ENCODE data around the gene PEX19.
A peak's percentile ranks its signal among the peaks of the same experiment; 100 is the strongest.

The PEX19 gene

DNA sequence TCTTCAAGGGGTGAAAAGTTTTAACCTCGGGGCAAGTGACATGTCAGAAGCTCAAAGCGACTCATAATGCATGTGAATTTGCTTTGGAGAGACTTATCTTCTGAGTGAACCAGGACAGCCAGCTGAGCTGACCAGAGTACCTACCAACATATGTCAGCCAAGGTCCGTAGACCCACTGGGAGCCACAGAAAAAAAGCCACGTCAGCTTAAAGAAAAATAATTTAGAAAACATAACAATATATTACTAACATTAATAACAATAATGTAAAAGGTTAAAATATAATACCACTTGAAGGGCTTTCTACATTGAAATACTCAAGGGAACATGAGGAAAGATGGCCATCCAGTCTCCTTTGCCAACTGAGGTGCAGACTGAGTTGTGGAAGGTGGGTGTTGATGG lies 6.9 kb downstream of the PEX19 start:
- no peak for DNase-seq (ENCODE audit: low read depth in 2 of 2)

DNA sequence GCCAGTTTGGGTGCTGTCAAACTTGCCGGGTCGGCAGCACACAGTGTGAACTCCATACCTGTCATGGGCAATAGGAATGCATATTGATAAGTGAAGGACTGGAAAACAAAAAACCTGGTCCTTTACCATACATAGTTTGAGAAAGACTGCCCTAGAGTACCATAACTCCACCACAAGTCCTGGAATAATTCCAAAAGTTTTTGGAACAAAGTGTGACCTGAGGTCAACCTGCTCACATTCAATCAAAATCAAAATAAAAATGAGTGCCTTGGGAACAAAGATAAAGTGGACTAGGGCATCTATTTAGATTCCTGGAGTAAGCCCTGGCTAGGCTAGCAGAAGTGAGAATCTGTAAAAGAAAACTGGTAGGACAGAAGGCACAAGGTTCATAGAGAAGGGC lies 7.6 kb downstream of the PEX19 start:
- no peak for DNase-seq (ENCODE audit: low read depth in 2 of 2)

DNA sequence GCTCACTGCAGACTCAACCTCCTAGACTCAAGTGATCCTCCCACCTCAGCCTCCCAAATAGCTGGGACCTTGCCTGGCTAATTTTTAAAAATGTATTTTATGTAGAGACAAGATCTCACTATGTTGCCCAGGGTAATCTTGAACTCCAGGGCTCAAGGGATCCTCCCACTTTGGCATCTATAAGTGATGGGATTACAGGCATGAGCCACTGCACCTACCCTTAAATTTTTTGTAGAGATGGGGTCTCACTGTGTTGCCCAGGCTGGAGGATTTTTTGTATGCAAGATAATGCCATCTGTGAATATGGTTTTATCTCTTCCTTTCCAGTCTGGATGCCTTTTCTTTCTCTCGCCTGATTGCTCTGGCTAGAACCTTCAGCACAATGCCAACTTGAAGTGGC lies 13.9 kb downstream of the PEX19 start:
- DNase-seq (ENCODE audit: low read depth in 2 of 2): no peak

DNA sequence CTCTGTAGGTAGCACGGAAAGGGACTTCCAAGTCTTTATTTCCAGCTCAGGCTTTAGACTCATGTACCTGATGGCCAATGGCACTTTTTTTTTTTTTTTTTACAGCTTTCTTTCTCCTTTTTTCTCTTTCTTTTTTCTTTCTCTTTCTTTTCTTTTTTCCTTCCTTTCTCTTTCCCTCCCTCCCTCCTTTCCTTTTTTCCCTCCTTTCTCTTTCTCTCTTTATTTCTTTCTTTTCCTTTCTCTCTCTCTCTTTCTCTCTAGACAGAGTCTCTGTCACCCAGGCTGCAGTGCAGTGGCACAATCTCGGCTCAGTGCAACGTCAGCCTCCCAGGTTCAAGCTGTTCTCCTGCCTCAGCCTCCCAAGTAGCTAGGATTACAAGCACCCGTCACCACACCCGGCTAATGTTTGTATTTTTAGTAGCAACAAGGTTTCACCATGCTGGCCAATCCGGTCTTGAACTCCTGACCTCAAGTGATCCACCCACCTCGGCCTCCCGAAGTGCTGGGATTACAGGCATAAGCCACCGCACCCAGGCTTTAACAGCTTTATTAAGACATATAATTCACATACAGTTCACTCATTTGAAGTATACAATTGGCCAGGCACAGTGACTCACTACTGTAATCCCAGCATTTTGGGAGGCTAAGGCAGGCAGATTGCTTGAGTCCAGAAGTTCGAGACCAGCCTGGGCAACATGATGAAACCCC lies 17.5 kb downstream of the PEX19 start:
- no peak for DNase-seq (ENCODE audit: low read depth in 2 of 2)

DNA sequence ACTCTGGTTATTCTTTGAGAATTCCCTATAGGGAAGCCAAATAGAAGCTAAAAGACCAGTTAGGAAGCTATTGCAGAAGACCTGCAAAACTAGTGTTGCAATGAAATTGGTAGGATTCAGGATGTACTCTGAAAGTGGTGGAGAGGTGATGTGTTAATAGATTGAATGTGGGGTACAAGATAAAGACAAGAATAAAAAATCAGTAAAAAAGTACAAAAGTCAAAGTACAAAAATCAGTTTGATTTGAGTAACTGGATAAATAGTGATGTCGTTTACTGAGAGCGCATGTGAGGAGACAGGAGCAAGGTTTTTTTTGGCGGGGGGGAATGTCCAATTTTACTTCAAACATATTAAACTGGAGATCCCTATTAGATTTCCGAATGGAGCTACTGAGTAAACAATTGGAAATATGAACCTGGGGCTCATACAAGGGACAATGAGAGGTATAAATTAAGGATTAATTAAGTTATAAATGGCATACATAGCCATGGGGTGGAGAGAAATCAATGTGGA lies 20.1 kb downstream of the PEX19 start:
- no peak for DNase-seq (ENCODE audit: low read depth in 2 of 2)

DNA sequence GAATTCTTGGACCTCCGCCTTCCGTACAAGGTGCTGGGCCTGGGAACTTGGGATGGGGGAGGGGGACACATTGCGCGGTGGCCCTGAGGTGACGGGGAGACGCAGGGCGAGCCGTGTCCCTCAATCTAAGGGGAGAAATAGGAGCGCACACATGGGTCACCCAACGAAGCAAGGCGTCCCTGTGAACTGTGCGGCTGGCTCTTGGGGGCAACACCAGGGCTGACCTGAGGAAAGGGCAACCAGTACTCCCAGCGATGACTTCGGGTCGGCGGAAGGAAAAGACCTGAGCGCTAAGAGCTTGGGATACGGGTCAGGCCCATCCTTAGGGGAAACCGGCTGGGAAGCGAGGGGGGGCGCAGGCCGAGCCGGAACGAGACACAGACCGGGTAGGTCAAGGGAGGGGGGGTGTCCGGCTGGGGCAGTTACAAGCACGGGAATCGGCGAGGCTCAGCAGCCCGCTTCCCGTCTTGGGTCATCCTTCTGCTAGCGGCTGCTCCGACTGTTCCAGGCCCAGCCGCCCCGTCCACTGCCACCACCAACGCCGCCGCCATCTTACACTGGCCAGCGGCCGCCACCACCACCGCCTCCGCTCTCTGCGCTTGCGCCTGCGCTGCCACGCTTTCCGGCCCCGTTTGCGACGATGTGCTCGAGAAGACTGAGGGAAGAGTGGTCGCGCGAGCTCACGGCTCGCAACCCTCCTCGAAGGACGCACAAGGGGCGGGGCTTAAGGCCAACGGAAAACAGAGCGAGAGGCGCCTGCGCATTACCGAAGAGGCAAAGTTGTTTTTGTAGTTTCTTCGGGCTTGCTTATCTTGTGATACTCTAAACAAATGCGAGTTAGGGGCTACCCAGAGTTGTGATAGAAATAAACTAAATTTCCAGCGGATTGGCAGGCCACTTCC lies 22.8 kb downstream of the PEX19 start, which contains the start of gene DCAF8:
Gene DCAF8 (minus strand): TSS at position 657 of the 902 bp plus-strand sequence. CDS start 18,541 bp downstream, outside the sequence.
- peak; percentile 92 to 96 for DNase-seq (ENCODE audit: low read depth in 2 of 2)

DNA sequence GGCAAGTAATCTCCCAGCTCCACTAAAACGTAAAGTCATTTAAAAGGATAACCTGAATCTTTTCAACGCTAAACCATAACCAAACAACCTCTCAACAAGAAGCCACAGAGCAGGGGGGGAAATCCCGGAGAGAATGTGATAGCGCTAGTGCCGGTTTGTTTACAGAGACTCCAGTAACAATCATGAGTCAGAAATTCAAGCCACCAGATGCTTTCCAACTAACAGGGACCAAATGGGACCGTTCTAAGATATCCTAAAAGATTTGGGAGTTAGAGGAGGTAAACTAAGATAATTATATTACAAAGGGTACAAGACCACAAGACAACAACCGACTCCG lies 23.4 kb downstream of the PEX19 start:
- peak; percentile 21 to 35 for DNase-seq (ENCODE audit: low read depth in 2 of 2)

DNA sequence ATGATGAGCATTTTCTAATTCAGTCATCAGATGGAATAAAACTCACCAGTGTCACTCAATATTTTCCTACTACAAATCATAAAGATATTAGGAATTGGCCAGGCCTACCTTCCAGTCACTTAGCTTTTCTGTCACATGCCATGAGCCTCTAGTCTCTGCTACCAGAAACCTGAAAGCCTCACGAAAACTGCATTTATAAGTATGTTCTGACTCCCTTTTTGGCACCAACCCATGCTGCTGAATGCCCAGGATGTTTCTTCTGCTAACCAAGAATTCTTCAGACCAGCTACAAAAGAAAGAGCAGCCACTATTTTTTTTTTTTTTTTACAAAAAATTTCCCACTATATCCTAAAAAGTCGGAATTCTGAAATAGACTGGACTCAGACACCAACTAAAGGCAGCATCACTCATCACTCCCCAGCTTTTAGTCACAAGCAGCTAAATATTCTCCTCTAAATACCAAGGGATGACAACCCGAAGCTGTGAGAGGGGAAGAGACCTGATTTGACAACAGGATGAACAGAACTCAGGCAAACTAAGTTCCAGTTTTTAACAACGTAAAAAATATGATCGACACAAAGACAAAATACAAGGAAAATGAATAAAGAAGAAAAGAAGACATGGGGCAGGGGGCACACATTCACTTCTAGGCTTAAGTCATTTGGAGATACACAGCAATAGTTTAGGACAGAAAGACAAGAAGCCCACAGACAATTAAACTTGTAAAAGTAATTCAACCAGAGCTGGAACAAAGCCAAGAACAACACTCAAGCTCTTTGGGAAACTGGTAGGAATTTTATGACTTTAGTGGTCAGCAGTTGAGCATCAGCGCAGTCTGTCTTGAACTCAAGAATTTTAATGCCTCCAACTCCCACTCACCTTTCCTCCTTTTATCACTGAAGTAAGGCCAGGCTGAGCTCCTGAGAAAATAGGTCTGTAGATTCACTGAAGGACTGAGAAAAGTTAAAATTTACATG lies 24.2 kb downstream of the PEX19 start:
- DNase-seq (ENCODE audit: low read depth in 2 of 2): no peak

DNA sequence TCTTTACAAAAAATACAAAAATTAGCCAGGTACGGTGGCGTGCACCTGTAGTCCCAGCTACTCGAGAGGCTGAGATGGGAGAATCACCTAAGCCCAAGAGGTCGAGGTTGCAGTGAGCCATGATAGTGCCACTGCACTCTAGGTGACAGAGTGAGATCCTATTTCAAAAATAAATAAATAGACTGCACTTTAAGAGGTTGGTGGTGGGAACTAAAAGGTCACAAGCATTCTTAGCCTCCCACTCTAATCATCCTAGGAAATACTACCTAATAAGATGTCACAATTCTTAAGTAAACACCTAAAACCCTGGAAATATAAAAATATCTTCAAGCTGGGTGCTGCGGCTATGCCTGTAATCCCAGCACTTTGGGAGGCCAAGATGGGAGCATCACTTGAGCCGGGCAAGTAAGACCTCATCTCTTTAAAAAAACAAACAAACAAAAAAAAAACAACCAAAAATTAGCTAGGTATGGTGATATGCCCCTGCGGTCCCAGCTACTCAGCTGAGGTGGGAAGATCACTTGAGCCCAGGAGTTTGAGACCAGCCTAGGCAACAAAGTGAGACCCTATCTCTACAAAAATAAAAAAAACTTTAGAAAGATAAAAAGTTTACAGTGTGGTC lies 26.6 kb downstream of the PEX19 start:
- no peak for DNase-seq (ENCODE audit: low read depth in 2 of 2)

DNA sequence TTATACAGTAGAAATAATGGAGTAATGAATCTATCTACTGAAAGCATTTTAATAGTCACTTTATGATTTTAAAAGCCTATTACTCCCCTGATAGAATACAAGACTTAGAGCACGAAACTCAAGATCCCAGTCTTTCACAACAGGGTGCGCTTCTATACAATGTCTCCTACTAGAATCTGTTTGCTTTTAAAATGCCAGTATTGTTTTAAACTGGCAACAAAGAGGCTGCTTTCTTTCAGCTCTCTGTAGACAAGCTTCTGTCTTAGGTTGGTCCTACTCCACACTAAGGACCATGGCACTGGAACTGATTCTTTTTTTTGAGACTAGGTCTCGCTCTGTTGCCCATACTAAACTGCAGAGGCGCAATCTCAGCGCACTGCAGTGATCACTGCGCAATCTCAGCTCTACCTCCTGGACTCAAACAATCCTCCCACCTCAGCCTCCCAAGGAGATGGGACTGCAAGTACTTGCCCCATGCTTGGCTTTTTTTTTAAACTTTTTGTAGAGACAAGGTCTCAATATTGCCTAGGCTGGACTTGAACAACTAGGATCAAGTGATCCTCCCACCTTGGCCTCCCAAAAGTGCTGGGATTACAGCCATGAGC lies 27.4 kb downstream of the PEX19 start:
- DNase-seq (ENCODE audit: low read depth in 2 of 2): no peak

DNA sequence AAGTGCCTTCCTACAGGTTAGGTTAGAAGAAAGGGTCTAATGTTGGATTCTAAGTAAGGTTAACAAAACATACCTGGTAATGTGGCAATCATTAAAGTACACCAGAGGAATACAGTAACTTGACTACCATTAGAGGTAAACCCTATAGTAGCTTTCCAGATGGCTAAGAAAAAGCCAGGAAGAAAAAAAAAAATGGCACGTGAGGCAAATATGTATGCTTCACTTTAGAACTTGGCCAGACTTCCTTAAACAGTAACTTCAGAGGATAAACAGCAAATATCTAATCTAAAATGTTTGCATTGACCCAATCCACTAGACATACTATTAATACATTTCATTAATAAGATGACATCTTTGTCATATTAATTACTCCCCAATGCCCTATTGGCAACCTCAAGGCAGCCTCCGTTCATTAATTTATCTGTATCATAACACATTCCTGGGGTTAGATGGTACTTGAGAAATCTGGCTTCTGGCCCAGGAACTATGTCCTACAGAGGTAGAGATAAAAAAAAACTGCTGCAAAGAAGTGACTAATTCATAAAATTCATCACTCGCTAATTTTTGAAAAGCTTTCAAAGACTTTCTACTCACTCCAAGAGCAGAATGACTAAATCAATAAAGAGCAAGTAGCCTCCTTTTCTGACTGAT lies 28.4 kb downstream of the PEX19 start:
- no peak for DNase-seq (ENCODE audit: low read depth in 2 of 2)

DNA sequence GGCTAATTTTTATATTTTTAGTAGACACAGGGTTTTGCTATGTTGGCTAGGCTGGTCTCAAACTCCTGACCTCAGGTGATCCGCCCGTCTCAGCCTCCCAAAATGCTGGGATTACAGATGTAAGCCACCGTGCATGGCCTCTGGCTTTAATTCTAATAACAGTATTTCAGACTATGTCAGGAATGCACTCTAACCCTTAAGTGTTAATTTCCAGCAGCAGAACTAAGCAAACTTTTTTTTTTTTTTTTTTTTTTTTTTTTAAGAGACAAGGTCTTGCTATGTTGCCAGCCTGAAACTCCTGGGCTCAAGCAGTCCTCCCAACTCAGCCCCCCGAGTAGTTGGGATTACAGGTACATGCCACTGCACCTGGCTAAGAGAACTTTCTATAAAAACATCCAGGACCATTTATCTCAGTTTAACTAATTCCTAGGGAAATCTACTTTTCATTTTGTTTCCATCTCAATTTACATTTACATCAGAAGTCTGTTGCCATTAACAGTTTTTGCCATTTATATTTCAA lies 29.1 kb downstream of the PEX19 start:
- DNase-seq (ENCODE audit: low read depth in 2 of 2): no peak

DNA sequence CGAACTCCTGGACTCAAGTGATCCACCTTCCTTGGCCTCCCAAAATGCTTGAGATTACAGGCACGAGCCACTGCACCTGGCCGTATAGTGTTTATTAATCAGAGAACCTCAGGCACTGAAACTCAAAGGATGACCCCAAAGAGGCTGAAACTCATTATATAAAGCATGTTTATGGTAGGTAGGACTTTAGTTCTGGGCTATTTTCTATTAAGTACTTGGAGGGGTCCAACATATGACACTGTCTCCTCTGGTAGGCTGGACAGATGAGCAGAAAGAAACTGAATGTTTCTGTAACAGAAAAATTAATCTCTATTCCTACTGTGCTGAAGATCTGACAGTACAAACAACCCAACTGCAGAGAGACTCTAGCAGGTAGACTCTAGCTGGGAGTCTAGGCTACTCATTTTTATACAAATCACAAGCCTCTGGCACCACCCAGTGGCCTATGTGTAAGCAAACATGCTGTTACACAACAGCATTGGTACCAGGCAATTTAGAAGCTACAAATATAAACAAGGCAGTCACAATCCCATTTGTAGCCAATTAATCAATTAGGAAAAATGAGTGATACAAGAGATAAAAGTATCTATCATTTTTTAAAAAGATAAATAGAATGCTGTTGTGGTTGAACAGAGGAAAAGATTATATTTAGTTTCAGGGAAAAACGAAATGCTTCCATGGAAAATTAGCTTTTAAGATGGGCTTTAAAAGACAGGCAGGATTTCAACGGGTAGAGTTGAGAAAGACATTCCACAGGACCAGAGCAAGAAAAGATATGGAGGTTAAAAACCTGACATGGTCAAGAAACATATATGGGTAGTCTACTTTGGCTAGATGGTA lies 33.0 kb downstream of the PEX19 start:
- DNase-seq (ENCODE audit: low read depth in 2 of 2): peak in 1 of 2 donors; percentile 5

DNA sequence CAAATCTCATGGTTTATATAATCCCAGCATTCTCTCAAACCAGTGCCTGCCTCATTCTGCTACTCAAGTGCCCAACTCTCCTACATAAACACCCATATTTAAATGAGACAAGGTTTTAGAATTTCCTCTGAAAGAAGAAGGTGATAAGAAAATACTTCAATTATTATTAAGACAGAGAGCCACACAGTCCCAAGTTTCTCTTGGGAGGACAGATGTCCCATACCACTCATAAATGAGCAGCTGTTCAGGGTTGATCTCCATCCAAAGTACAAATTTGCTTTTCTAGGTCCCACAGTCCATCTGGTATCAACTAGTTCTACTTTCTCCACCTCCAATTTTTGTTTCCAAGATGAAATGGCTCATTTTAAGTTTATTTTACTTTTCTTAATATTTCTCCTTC lies 33.9 kb downstream of the PEX19 start:
- no peak for DNase-seq (ENCODE audit: low read depth in 2 of 2)

DNA sequence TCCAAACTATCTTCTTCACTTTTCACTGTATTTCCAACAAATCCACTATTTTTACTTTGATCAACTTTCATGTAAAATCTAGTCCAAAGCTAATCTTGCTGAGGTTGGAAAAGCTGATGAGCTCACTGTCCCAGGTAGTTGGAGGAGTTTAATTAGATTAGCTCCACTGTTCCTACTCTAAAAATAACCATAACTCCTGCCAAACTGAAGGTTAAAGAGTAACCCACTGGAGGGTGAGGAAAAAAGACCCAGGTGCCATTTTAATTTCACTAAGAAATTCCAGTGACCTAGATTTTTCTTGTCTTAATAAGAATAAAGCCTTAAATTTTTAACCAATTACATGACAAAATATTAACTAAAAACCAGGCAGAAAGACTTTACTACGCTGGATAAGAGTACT lies 37.9 kb downstream of the PEX19 start:
- no peak for DNase-seq (ENCODE audit: low read depth in 2 of 2)

DNA sequence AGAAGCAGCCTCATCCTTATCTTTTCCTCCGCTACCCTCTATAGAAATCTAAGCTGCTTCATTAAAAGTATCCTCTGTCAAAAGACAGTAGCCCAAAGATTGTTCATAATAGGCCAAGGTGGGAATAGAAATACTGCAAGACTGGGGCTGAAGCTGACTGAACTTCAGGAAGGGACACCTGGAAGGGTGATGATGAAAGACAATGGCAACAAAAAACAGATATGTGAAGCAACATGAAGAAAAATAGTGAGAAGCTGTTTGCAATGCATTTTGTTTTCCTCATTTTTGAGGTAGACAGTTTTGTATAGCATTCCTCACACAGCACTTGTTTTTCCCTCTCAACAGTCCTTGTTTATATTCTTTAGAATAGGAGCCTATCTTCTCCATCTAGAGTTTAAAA lies 39.5 kb downstream of the PEX19 start:
- DNase-seq (ENCODE audit: low read depth in 2 of 2): no peak

DNA sequence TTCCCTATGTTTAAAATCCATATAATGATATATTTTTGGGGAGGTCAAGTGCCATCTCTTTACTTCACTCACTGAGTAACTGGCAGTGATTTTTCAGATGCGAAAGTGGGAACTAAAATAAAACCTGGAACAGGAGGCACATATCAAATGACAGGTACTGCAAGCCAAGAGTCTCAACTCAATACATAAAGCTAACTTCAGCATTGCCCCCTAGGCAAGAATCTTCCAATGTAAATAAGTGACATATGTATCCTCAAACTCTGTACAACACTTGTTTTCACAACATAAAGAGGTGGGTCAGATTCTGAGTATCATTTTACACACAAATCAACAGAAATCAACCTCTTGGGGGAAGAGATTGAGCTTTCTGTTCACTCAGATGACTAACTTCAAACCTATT lies 40.7 kb downstream of the PEX19 start:
- DNase-seq (ENCODE audit: low read depth in 2 of 2): no peak

DNA sequence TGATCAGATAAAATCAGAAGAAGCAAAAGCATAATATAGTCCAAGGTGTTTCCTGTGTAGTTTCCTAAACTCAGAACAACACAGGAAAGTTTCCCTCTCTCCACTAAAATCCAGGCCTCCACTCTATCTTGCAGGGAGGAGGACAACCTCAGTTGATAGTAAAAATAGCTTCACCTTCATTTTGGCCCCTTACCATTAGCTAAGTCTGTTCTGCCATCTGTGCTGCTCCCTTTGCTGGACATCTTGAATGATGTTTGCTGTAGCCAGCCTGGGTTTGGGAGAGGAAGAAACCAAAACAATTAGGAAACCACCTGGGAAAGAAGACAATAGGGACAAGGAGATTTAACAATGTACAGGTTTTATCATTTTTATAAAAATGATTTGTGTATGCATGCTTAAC lies 41.2 kb downstream of the PEX19 start:
- no peak for DNase-seq (ENCODE audit: low read depth in 2 of 2)

Measured in stimulated activated CD8-positive, alpha-beta memory T cell treated with anti-CD3 and anti-CD28 coated beads, Interleukin-7, amount 100 ng/mL, for 1 hour (primary cell).